IPS-NIHi7 (cell line): Measurements from ENCODE around the gene SMIM24.
A peak's percentile ranks its signal among the peaks of the same experiment; 100 is the strongest.
"Not testable (repeated sequence)": the region's sequence is repeated elsewhere in the genome, so short reads cannot be mapped to it uniquely, and the experiment has no call there.

Experiments
- DNase-seq: peaks from one replicate; pipeline ENCODE4 v3.0.0; 2012; ENCODE audit warnings: mixed read lengths; ENCODE audit errors: extremely low spot score

SMIM24 gene

DNA sequence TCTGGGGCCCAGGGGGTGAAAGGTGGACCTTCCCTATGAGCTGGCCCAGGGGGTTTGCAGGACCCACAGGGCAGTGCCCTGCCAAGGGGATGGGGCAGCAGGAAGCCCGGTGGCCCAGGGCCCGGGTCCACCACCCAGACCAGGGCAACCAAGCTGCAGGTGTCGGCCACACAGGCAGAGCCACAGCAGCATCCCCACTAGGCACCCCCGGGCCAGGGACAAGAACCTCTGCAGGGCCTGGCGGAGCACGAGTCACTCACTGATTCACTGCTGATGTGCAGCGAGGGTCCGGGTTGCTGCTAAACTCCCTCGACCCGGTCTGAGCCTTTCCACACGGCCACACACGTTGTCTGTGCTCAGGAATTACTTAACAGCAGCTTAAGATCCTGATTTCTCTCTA lies 34.6 kb upstream of the SMIM24 start:
- DNase-seq: no peak

DNA sequence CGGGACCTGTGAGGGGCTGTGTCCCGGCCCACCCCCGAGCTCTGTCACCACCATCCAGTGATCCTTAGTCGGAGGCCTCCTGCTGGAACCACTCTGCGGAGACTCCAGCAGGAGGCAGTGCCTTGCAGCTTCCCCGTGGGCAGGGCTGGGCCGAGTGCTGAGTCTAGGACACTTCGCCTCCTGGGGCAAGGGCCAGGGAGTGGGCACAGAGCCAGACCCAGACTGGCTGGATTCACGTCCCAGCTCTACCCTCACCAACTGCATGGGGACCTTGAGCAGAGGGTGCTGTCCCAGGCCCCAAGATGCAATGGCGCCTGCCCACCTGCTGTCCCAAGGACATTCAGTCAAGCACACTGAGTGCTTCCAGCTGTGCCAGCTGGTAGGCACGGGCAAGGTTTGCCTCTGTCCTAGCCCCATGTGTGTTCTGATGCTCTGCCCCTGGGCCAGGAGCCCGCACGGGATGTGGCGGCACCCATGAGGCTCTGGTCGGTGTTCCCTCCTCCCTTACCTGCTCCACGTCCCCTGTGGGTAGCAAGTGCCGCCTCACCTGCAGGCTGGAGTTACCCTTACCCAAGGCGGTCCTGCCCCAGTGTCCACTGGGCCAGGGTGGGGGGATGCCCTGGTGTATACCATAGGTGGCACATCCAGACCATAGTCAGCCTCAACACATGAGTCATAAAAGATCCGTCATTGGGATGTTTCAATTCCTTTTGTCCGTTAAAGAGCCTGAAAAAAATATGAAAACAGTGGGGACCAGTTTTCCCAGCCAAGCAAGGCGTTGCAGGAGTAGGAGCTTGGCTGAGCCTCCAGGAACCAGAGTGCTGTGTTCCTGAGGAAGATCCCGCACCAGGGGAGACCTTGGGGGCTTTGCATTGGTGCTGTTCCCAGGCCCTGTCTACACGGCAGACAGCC lies 33.2 kb upstream of the SMIM24 start:
- no peak for DNase-seq

DNA sequence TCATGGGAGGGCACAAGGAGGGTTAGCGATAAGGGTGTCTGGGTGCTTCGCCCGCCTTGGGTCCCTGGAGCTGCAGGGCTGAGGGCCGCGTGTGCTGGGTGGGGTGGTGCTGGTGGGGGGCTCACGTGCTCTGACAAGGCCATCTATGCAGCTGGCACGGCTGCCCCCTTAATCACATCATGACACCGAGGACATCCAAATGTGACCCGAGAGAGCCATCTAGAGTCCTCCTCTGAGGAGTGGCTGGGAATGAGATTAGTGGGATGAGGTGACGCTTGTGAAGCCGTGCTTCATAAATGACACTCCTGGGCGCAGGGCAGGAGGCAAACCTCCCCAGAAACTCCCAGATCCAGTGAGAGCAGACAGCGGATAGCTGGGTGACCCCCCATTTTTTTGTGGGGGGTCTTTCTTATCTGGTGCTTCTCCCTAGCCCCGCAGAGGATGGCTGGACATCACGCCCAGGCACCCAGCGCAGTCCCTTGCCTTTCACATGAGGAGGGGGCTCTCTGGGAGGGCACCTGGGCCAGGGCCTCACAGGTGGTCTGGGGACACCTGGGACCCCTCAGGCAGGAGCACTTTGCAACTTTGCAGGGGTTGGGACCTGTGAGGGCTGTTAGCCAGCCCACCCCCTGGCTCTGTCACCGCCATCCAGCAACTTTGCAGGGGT lies 32.4 kb upstream of the SMIM24 start:
- no peak for DNase-seq

DNA sequence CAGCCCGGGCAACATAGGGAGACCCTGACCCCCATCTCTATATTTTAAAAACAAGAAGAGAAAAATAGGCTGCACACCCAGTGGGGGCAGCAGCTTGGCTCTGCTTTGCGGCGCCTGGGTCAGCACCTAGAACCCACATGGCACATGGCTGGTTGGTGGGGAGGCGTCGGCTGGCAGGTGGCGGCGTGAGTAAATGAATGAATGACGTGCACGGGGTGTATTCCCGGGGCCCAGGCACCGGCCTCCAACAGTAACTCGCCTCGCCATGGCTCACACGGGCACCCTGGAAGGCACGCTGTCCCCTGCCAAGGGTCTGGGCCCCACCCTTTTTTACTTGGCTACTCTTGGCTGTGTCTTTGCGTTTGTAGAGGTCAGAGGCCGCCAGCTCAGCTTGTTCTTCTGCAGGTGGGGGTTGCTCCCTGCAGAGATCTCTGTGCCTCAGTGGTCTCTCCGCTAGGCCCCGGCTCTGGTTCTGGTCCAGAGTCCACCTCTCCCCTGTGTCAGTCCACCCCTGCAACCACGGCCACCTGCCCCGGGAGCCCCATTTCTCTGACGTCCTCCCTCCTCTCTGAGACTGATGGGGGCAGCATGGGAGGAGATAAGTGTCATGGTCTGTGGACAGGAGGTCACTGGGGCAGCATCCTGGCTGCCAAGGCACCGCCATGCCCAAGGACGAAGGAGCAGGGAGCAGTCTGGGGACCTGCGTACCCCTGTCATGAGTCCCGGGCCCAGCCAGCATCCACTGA lies 31.4 kb upstream of the SMIM24 start:
- no peak for DNase-seq

DNA sequence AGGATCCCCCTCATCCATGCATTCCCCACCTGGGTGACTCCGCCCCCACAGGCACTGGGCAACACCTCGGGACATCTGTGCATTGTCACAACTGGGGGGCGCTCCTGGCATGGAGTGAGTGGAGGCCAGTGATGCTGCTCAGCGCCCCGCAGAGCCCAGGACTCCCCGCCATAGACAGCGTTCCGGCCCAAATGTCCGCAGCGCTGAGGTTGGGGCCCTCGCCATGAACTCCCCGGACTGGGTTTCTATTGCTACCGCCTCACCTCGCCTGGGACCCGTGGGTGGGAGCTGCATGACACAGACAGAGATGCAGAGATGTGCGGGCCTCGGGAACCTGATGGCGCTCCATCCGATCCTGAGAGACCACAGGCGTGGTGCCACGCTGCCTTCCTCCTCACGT lies 30.4 kb upstream of the SMIM24 start:
- DNase-seq: no peak

DNA sequence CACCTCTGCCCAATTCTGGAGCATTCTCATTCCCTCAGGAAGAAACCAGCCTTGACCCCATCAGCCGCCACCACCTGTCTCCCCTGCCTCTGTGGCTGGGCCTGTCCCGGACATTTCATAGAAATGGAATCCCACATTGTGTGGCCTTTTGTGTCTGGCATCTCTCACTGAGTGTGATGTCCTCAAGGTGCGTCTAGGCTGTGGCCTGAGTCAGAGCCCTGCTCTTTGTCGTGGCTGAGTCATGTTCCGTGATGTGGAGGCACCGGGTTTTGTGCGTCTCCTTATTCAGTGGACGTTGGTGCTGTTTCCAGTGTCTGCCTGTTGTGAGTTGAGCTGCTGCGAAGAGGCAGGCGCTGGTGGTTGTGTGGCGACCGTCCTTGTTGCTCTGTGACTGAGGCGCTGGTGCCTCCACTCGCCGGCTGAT lies 29.3 kb upstream of the SMIM24 start:
- no peak for DNase-seq

DNA sequence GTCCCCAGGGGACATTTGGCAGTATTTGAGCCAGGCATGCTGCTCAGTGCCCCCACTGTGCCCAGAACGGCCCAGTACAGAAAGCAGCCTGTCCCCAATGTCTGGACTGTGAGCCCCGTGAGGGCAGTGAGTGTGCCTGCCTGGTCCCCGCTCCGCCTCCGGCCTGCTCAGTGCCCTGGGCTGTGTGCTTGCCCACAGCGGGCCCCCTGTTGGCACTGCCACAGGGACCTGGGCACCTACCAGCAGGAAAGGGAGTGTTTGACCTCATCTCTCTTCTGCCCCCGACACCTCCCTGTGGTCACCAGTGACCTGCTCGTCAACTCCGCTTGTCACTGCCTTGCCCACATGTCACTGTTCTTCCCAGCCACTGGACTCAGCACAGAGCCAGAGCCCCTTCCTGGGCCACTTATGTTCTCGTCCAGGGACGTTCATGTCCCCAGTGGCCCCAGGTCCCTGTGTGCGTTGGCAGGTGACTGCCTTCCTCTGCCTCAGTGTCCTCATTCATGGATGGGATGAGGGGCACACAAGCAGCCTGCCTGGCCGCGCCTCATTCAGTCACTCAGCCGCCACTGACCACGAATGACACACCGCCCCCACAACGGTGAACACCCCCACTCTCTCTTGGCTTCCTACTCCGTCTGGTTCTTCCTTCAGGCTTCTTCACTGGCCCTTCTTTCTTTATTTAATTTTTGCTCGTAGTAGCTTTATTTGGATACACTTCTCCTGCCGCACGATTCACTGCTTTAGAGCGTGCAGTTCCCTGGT lies 28.6 kb upstream of the SMIM24 start:
- DNase-seq: no peak

DNA sequence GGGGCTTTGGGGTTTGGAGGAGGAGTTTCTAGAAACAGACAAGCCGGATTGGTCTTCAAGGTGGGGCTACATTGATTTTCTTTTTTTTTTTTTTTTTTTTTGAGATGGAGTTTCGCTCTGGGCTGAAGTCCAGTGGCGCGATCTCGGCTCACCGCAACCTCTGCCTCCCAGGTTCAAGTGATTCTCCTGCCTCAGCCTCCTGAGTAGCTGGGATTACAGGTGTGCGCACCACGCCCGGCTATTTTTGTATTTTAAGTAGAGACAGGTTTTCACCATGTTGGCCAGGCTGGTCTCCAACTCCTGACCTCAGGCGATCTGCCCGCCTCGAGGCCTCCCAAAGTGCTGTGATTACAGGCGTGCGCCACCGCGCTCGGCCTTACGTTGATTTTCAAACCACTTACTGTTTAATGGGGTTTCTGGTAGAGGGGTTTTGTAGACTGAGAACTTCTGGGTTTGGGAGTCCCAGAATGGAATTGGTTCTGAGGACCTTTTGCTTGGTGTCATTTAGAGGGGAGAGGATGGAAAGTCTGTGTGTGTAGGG lies 27.9 kb upstream of the SMIM24 start:
- DNase-seq: not testable (repeated sequence)

DNA sequence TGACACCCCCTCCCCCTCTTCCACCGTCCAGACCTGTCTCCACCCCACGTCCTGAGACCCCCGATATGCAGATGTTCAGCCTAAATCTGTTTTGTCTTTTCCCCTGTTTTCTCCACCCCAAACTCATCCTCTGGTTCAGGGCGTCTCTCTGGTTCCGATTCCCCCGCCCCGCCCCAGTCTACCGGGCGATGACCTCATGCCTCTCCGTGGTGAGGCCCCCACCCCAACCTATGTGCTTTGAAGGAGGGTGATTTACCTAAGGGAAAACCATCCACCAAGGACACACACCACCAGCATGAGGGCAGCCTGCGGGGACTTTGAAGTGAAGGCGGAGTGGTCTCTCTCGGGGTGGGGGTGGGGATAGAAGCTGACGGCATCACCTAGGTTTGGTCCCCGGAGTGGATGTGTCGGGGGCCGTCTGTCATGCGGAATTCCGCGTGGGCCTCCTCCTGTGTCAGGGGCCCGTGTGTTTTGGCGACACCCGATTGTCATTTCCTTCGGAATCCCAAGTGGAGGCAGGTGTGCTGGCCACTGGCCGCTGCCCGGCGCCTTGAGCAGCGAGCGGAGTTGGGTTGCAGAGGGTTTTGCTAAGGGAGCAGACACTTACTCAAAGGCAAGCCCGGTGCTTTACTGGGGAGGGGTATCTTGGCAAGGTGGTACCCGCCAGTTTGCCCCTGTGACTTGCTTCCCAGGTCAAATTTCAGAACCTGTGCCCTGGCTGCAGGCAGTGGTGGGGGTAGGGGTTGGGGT lies 27.2 kb upstream of the SMIM24 start:
- DNase-seq: peak; percentile 70

DNA sequence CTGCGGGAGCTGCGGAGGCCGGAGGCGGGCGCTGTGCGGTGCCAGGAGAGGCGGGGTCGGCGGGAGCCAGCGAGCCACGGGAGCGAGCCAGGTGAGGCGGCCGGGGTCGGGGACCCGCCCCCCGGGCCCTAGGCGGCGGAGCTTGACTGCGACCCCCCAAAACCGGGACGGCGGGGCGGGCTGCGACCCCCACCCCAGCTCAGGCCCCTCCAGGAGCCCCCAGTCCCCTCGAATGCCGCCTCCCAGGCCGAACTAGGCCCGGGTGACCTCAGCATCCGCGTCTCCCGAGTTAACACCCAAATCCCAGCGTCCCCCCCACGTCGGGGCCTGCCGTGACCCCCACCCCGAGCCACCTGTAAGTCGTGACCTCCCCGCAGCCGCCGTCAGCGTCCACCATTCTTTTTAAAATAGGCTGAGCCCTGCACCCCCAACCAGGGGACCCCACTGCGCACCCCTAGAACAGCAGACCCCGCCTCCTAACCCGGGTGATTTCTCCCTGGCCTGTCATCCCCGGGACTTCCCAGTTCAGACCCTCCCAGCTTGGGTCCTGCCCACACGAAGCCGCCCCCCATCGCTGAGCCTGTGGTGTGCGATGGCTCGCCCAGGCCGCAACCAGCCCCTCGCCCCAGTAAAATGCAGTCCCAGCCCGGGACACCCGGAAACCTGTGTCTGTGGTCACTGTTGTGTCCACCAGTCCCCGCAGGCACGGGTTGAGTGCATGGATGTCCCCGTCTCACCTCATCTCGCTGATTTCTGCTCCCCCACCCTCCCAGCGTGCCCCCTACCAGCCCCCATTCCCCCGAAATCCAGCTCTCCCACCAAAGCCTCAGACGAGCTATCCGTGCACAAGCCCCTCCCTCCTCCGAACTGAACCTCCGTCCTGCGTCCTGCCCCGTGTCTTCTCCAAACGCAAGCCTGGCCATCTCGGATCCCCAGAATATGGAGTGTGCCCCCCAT lies 26.3 kb upstream of the SMIM24 start:
- DNase-seq: no peak

DNA sequence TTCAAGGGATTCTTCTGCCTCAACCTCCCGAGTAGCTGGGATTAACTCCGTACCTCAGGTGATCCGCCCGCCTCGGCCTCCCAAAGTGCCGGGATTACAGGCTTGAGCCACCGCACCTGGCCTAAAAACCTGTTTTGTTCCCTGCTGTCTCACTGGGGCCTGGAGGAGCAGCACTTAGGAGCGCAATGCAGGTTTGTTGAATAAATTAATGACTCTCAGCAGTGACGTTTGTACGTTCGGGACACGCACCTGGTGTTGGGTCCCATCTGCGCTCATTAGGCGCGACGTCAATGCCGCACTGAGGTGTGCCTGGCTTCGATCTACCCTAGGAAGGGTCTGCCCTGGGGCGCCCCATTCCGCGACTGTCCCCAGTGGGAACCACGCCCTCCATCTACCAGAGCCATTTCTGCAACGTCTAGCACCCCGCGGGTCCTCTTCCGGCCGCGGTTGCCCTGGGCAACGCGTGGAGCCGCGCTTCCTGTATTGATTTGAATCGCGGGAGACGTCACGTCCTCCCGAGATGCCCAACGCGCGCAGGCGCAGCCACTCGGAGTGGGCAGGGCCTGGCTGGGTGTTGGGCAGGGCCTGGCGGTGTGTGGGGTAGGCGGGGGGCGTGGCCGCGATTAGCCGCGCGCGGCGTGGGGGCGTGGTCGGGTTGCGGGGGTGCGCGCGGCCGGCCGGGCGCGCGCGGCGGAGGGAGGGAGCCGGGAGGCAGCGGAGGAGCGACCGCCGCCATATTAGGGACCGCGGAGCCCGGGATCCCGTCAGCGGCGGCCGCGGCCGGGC lies 25.5 kb upstream of the SMIM24 start, which contains the start of gene FZR1:
Gene FZR1, plus strand, starts transcription at position 714 of the 786 bp plus-strand sequence. CDS start 16,679 bp downstream, outside the sequence.
- DNase-seq: peak; percentile 98

DNA sequence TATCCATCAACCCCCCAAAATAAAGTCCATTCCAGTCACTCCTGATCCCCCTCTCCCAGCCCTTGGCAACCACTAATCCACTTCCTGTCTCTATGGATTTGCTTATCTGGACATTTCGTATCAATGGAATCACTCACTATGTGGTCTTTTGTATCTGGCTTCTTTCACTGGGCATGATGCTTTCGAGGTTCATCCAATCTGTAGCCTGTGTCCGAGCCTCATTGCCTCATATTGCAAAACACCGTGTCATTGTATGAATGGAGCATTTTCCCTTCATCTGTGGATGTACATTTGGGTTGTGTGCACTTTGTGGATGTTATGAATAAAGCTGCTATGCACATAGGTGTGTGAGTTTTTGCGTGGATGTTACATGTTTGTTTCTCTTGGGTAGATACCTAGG lies 24.4 kb upstream of the SMIM24 start:
- DNase-seq: no peak

DNA sequence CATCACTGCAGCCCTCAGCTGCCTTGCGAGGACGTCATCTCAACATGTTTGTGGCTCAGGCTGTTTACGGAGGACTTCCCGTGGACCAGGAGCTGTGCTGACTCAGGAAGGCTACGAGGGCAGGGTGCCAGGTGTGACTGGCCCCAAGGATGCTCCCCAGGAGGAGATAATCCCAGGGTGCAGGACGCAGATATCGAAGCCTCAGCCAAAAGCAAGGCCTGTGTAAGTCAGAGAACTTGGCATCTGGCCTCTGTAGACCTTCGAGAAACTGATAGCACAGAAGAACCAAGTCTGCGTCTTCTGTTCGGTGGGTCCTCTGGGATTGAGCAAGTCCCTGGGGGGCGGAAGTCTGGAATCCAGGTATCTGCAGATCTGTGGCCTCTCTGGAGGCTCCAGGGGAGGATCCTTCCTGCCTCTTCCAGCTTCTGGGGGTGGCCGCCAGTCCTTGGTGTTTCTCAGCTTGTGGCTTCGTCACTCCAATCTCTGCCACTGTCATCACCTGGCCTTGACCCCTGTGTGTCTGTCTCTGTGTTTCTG lies 22.8 kb upstream of the SMIM24 start:
- DNase-seq: no peak

DNA sequence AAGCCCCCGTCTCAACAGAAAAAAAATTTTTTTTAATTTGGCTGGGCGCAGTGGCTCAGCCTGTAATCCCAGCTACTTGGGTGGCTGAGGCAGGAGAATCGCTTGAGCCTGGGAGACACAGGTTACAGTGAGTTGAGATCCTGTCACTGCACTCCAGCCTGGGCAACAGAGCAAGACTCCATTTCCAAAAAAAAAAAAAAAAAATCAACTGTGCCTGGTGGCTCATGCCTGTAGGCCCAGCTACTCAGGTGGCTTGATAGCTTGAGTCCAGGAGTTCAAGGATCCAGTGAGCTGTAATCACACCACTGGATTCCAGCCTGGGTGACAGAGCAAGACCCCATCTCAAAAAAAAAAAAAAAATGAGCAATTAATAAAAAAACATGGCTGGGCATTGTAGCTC lies 21.5 kb upstream of the SMIM24 start:
- no peak for DNase-seq

DNA sequence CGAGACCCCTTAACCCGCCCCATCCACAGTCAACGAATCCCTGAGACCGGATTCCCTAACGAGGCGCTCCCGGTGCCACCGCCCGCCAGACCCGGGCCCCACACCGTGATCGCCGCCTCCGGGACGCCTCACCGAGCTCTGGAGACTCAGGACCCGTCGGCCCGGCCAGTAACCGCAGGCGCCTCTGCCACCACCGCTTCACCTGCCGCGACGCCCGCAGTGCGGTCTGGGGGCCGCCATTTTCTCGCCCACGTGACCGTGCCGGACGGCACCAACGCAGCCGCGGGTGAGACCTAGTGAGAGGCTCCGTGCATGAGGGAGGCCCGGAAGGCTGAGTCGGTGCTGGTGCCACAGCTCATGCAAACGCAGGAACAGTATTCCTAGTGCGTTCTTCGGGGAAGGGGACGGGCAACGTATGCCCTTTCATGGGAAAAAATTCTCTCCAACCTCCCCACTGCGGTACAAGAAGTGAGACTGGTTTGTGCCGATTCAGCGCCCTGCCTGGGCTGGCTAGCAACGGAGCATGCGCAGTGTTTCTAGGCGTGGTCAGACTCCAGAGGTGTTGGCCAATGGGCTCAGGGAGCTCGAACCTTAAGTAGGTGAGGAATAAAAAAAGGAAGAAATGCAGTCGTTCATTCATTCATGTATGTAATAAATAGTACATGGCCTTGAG lies 20.2 kb upstream of the SMIM24 start, which contains the start of gene DOHH:
Gene DOHH, minus strand, starts transcription at position 246 of the 673 bp plus-strand sequence. CDS start 3,860 bp downstream, outside the sequence.
- peak; percentile 96 for DNase-seq

DNA sequence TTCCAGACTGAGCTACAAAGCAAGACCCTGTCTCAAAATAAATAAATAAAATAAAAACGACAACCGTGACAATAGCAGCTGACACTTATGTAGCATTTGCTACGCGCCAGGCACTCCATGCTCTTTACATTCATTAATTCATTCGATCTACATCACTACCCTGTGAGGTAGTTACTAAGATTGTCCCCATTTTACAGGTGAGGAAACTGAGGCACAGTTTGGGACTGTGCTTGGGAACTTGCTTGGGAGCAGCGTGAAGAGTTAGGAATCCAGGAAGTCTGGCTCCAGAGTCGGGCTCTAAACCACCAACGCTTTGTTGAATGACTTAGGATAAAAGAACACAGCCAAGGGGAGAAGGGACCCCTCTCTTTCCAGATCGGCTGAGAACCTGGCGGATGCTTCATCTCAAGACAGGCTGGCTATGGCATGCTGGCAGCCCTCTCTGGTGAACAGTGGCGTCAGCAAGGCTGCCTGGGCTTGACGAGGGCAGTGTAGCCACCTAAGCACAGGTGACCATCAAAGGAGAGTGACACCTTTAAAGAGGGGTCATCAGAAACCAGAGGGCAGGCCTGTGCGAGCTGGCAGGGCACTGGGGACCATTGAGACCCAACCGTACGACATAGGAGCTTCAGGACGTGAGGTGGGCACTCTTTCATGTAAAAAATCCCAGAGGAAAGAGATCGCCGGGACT lies 19.6 kb upstream of the SMIM24 start:
- no peak for DNase-seq
